Cardiac fibroblast (primary cell): ENCODE measurements around the gene NOX3.

Experiments
- DNase-seq, 2 donors: peaks; one replicate each; pipeline versions ENCODE4 v3.0.0 to v3.0.0-alpha.2; 2010; ENCODE audit warnings: low read depth in 2 of 2
- H3K4me3 ChIP-seq, 2 donors: replicated peaks in 1 of 2; 1 replicate in 1 of 2; 2 replicates in 1 of 2; pipeline ENCODE4 v1.5.1; 2011; ENCODE audit warnings: low read depth in 2 of 2, low read length in 2 of 2, mild to moderate bottlenecking in 2 of 2, moderate library complexity in 1 of 2
- CTCF ChIP-seq: IDR thresholded peaks from one replicate; pipeline ENCODE4 v1.5.1; 2011; ENCODE audit warnings: low read depth, mild to moderate bottlenecking, low read length, inconsistent platforms

NOX3 gene

GRCh38 chr6:155450240-155450581 lies 5.4 kb downstream of the NOX3 start:
- H3K4me3 ChIP-seq, result no peak overlapping the region
- no peak for TF ChIP-seq CTCF
- no peak for DNase-seq

- TF ChIP-seq CTCF, result no peak
- DNase-seq, result no peak
- H3K4me3 ChIP-seq, result no peak overlapping the region
Observed at GRCh38 chr6:155449450-155450239, 6.0 kb downstream of the NOX3 start.

- no peak for DNase-seq
- TF ChIP-seq CTCF, result no peak
- no peak overlapping the region for H3K4me3 ChIP-seq
Observed at GRCh38 chr6:155448668-155449449, 6.8 kb downstream of the NOX3 start.

GRCh38 chr6:155447949-155448348 lies 7.7 kb downstream of the NOX3 start:
- H3K4me3 ChIP-seq, result no peak overlapping the region
- no peak for DNase-seq
- no peak for TF ChIP-seq CTCF

GRCh38 chr6:155444952-155445903 lies 10.4 kb downstream of the NOX3 start:
- DNase-seq, result no peak
- no peak for TF ChIP-seq CTCF
- no peak overlapping the region for H3K4me3 ChIP-seq

- TF ChIP-seq CTCF, result no peak
- peak in 1 of 2 donors; percentile 50 for DNase-seq
- no peak overlapping the region for H3K4me3 ChIP-seq
Observed at GRCh38 chr6:155444120-155444917, 11.3 kb downstream of the NOX3 start.
